Kidney (tissue), 14 donors: Measurements from ENCODE around the gene LTA4H. TPM values are rescaled to one million over a fixed set of nuclear protein-coding genes. Genes with fewer than 3 reads are reported as not detected.

Source experiments
- DNase-seq, 5 donors: peaks; one replicate each; pipeline ENCODE4 v3.0.0-alpha.2; 2013 to 2020
- FAIRE-seq: peaks from 2 replicates; lab custom pipeline; 2012; peaks lifted over from hg19 to GRCh38; lab: Jason Lieb, UNC
- H3K27ac ChIP-seq, 2 donors: one replicate each; pipeline ENCODE4 v1.7.0; 2013; ENCODE audit warnings: low read depth in 2 of 2, low read length in 2 of 2, inconsistent platforms in 1 of 2
- H3K27me3 ChIP-seq: one replicate; pipeline ENCODE4 v1.7.1; 2013; ENCODE audit warnings: low read length, inconsistent platforms; ENCODE audit not compliant: control insufficient read depth, insufficient read depth
- H3K36me3 ChIP-seq, 3 donors: one replicate each; pipeline versions ENCODE4 v1.7.0 to v1.7.1; 2013; ENCODE audit warnings: low read length in 3 of 3, control low read depth in 1 of 3, inconsistent platforms in 1 of 3; ENCODE audit not compliant: insufficient read depth in 3 of 3, control insufficient read depth in 2 of 3
- H3K4me1 ChIP-seq, 3 donors: one replicate each; pipeline versions ENCODE4 v1.7.0 to v1.7.1; 2013; ENCODE audit warnings: low read length in 3 of 3, inconsistent platforms in 1 of 3, low read depth in 1 of 3; ENCODE audit not compliant: control insufficient read depth in 2 of 3, insufficient read depth in 2 of 3
- H3K4me3 ChIP-seq, 3 donors: one replicate each; pipeline versions ENCODE4 v1.7.0 to v1.8.1; 2013; ENCODE audit warnings: low read length in 3 of 3, control low read depth in 1 of 3, inconsistent platforms in 1 of 3
- H3K9ac ChIP-seq, 3 donors: one replicate each; pipeline versions ENCODE4 v1.7.0 to v1.7.1; 2013; ENCODE audit warnings: low read length in 3 of 3, control low read depth in 1 of 3, inconsistent platforms in 1 of 3
- H3K9me3 ChIP-seq, 3 donors: one replicate each; pipeline versions ENCODE4 v1.7.0 to v1.7.1; 2013; ENCODE audit warnings: low read length in 3 of 3, control low read depth in 1 of 3, inconsistent platforms in 1 of 3; ENCODE audit not compliant: control insufficient read depth in 2 of 3, insufficient read depth in 1 of 3
- intact Hi-C: fragments of 100-400 bp; cut with DNase I; formaldehyde crosslinking; loops from one replicate; pipeline ENCODE4 v1.11.1; 2022
- polyA plus RNA-seq: library from polyadenylated mRNA; stranded (reverse); fragments of 350-450 nt; fragmentation: Illumina TruSeq; extraction: RNeasy Lipid Tissue Mini Kit (QIAGEN cat#74804); gene quantifications from one replicate; pipeline ENCODE4 v1.2.3, GENCODE V29; 2014; ENCODE audit warnings: low read depth, low replicate concordance; ENCODE audit not compliant: insufficient read depth
- total RNA-seq: library from RNA; stranded (reverse); fragmentation: NEBNext Ultra II Directional; extraction: Animal tissue kit (Norgen Biotek cat#: 25700); gene quantifications from one replicate; pipeline ENCODE4 v1.2.1, GENCODE V29; 2021
- TF ChIP-seq, protein P1 (sequence below): IDR thresholded peaks from 3 replicates; pipeline ENCODE4 v1.5.1; 2012; ENCODE audit warnings: mild to moderate bottlenecking, moderate library complexity, borderline replicate concordance; ENCODE audit not compliant: insufficient read depth; ENCODE audit errors: extremely low read depth
- donor health status: control.
- donor health status: control.
- donor health status: control.
- donor health status: control.
- donor health status: control.
- donor health status: DM: yes; HTN: yes; CAD: no.
- donor health status: Normal renal cell carcinoma (clear cell type).

Gene LTA4H
- total and polyA plus RNA-seq, 2 donors from 2014 or later = 56.5 to 57.4 TPM

DNA sequence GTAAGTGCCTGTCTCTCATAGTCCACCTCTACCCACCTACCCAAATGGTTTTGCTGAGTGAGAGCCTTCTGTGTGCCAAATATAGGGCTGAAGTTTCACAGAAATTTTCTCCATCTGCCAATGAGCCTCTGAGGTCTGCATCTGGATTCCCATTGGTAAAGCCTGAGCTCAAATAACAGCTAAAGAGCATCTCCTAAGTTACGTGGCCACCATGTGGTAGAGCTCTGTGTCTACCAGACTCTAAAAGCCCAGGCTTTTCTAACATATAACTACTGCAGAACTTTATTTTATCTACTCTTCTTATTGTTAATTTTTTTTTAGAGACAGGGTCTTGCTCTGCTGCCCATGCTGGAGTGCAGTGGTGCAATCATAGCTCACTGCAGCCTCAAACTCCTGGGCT lies 76.3 kb downstream of the LTA4H start:
- H3K36me3 ChIP-seq = no peaks in the 10 kb centered on the region
- FAIRE-seq (no peak), DNase-seq (peak in 1 of 5 donors; percentile 14)
- no peaks in the 10 kb centered on the region for H3K27me3 ChIP-seq
- H3K4me3 ChIP-seq = no peak overlapping the region
- H3K4me1 ChIP-seq = no peaks in the 10 kb centered on the region
- no peak overlapping the region for H3K9ac ChIP-seq
- TF ChIP-seq, protein P1, sequence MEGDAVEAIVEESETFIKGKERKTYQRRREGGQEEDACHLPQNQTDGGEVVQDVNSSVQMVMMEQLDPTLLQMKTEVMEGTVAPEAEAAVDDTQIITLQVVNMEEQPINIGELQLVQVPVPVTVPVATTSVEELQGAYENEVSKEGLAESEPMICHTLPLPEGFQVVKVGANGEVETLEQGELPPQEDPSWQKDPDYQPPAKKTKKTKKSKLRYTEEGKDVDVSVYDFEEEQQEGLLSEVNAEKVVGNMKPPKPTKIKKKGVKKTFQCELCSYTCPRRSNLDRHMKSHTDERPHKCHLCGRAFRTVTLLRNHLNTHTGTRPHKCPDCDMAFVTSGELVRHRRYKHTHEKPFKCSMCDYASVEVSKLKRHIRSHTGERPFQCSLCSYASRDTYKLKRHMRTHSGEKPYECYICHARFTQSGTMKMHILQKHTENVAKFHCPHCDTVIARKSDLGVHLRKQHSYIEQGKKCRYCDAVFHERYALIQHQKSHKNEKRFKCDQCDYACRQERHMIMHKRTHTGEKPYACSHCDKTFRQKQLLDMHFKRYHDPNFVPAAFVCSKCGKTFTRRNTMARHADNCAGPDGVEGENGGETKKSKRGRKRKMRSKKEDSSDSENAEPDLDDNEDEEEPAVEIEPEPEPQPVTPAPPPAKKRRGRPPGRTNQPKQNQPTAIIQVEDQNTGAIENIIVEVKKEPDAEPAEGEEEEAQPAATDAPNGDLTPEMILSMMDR = no peak
- intact Hi-C loops = no loop called here
- H3K27ac ChIP-seq = no peak overlapping the region
- no peaks in the 10 kb centered on the region for H3K9me3 ChIP-seq

DNA sequence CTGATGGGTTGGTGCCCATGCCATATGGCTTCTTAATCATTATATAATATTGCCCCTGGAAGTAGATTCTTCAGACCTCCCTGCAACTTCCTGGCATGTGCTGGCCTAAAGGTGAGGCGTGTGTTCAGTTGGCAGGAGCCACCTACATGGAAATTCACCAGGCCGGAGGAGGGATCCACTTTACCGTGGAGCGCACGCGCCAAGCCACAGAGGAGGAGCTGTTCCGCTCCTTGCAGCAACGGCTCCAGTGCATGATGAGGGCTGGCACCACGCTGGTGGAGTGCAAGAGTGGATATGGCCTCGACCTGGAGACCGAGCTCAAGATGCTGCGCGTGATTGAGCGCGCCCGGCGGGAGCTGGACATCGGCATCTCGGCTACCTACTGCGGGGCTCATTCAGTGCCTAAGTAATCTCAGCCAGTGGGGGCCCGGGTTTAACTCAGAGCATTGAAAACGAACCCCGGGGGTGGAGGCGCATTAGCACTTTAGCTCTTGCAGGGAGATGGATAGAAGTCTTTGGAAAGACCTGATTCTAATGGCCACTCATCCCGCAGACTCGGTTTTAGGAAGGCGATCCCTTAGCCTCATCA lies 78.7 kb downstream of the LTA4H start:
- TF ChIP-seq, protein P1 = no peak
- H3K36me3 ChIP-seq = no peaks in the 10 kb centered on the region
- no peak overlapping the region for H3K4me3 ChIP-seq
- no peaks in the 10 kb centered on the region for H3K9me3 ChIP-seq
- no peak overlapping the region for H3K9ac ChIP-seq
- FAIRE-seq = no peak
- no peak overlapping the region for H3K27ac ChIP-seq
- intact Hi-C loops = no loop called here
- no peak for DNase-seq
- no peaks in the 10 kb centered on the region for H3K4me1 ChIP-seq
- no peaks in the 10 kb centered on the region for H3K27me3 ChIP-seq

DNA sequence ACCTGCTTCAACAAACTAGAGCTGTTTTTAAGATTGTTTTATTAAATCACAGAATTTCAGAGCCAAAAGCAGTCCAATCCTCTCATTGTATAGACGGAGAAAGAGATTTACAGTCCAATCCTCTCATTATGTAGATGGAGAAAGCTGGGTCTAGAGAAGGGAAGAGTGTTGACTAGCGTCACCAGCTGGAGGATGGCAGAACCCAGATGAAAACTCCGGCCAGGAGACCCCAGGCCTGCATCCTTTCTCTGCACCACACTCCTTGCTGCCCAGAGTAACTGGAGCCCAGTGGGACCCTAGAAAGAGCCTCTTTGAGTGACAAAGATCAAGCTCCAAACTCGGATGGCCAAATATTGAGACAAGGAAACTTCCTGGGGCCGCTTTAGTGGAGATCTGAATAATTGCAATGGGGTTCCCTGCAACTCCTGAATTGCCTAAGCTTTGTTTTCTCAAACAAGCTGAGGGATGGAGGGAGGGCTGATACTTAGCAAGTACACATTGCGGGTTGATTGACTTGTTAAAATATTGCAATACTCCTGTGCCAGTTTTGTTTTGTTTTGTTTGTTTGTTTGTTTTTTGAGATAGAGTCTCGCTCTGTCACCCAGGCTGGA lies 79.7 kb downstream of the LTA4H start:
- intact Hi-C loops = no loop called here

More for the DNA sequence above, 79.7 kb downstream of the LTA4H start:
- TF ChIP-seq, protein P1 = no peak
- H3K9me3 ChIP-seq = no peaks in the 10 kb centered on the region
- H3K4me1 ChIP-seq = no peaks in the 10 kb centered on the region
- no peak for DNase-seq
- H3K9ac ChIP-seq = no peak overlapping the region
- H3K27ac ChIP-seq = no peak overlapping the region
- no peaks in the 10 kb centered on the region for H3K36me3 ChIP-seq
- no peak overlapping the region for H3K4me3 ChIP-seq
- no peak for FAIRE-seq
- H3K27me3 ChIP-seq = no peaks in the 10 kb centered on the region
